Fibroblast of upper back skin (primary cell): ENCODE measurements around the gene DLG2.
A peak's percentile ranks its signal among the peaks of the same experiment; 100 is the strongest.

ENCODE experiments used
- DNase-seq: peaks from one replicate; pipeline ENCODE4 v3.0.0-alpha.2; 2013

The DLG2 gene

GRCh38 chr11:83865636-83866461, 1761.3 kb downstream of the DLG2 start:
- peak; percentile 57 for DNase-seq

- no peak for DNase-seq
Observed at GRCh38 chr11:83864412-83865057, 1762.6 kb downstream of the DLG2 start.

GRCh38 chr11:83863272-83863671, 1763.9 kb downstream of the DLG2 start:
- DNase-seq, result no peak

GRCh38 chr11:83862691-83863090, 1764.5 kb downstream of the DLG2 start:
- DNase-seq, result peak; percentile 2

GRCh38 chr11:83862033-83862432, 1765.1 kb downstream of the DLG2 start:
- DNase-seq, result no peak

GRCh38 chr11:83858694-83859093, 1768.5 kb downstream of the DLG2 start:
- DNase-seq, result no peak

GRCh38 chr11:83855237-83855636, 1771.9 kb downstream of the DLG2 start:
- no peak for DNase-seq

- DNase-seq, result no peak
Observed at GRCh38 chr11:83852775-83853442, 1774.2 kb downstream of the DLG2 start.

GRCh38 chr11:83852012-83852411, 1775.1 kb downstream of the DLG2 start:
- no peak for DNase-seq

- DNase-seq, result no peak
Observed at GRCh38 chr11:83847467-83848034, 1779.6 kb downstream of the DLG2 start.

GRCh38 chr11:83845797-83846196, 1781.3 kb downstream of the DLG2 start:
- no peak for DNase-seq

GRCh38 chr11:83840326-83840725, 1786.8 kb downstream of the DLG2 start:
- DNase-seq, result no peak

- peak; percentile 59 for DNase-seq
Observed at GRCh38 chr11:83836883-83837654, 1790.1 kb downstream of the DLG2 start.

GRCh38 chr11:83836065-83836464, 1791.1 kb downstream of the DLG2 start:
- DNase-seq, result no peak

GRCh38 chr11:83835423-83835822, 1791.7 kb downstream of the DLG2 start:
- DNase-seq, result no peak

- no peak for DNase-seq
Observed at GRCh38 chr11:83831929-83832328, 1795.2 kb downstream of the DLG2 start.

GRCh38 chr11:83827940-83828554, 1799.1 kb downstream of the DLG2 start:
- DNase-seq, result peak; percentile 56

GRCh38 chr11:83827520-83827919, 1799.6 kb downstream of the DLG2 start:
- DNase-seq, result peak; percentile 82

GRCh38 chr11:83826078-83826477, 1801.1 kb downstream of the DLG2 start:
- DNase-seq, result no peak

GRCh38 chr11:83823461-83824025, 1803.6 kb downstream of the DLG2 start:
- DNase-seq, result peak; percentile 18

GRCh38 chr11:83819931-83820549, 1807.1 kb downstream of the DLG2 start:
- peak; percentile 80 for DNase-seq
